ENCODE results near the gene CYB5B. TPM values are rescaled to one million over a fixed set of nuclear protein-coding genes. Genes with fewer than 3 reads are reported as not detected.

CYB5B gene
- total and polyA plus RNA-seq, 8 donors, result 101 to 119 (median 107) TPM

GRCh38 chr16:69481901-69482341 is 57.5 kb downstream of the CYB5B start:
- peak overlapping the region; percentile 70 to 81 for H3K27ac ChIP-seq
- peak in 1 of 2 donors; percentile 17 for TF ChIP-seq CTCF (IDR thresholded peaks at IDR 0.05)
- intact Hi-C loops (cut with DNase I), result no loop called here
- peaks cover 0 to 18% of the 10 kb centered on the region in 2 donors for H3K27me3 ChIP-seq
- no peaks in the 10 kb centered on the region for H3K9me3 ChIP-seq
- H3K4me1 ChIP-seq, result peaks cover 10 to 22% of the 10 kb centered on the region in 2 donors
- ATAC-seq (peak; percentile 97), DNase-seq (peak; percentile 78 to 93 (median 83))
- no peak overlapping the region for H3K4me3 ChIP-seq
- H3K36me3 ChIP-seq, result no peaks in the 10 kb centered on the region

- H3K4me1 ChIP-seq, result peaks cover 10 to 17% of the 10 kb centered on the region in 2 donors
- H3K27me3 ChIP-seq, result peaks cover 0 to 15% of the 10 kb centered on the region in 2 donors
- no peak for TF ChIP-seq CTCF (IDR thresholded peaks at IDR 0.05)
- intact Hi-C loops (cut with DNase I), result no loop called here
- no peak overlapping the region for H3K4me3 ChIP-seq
- H3K36me3 ChIP-seq, result no peaks in the 10 kb centered on the region
- no peaks in the 10 kb centered on the region for H3K9me3 ChIP-seq
- ATAC-seq (peak; percentile 68), DNase-seq (peak in 2 of 4 donors; percentile 32 to 54)
- H3K27ac ChIP-seq, result peak overlapping the region; percentile 70 to 81
These were observed 58.1 kb downstream of the CYB5B start for GRCh38 chr16:69482410-69482991.

GRCh38 chr16:69483611-69484010 is 59.2 kb downstream of the CYB5B start:
- Histone ChIP-seq H3K4me1 (peaks cover 10 to 13% of the 10 kb centered on the region in 2 donors), H3K9me3 (no peaks in the 10 kb centered on the region), H3K27me3 (peaks cover 0 to 15% of the 10 kb centered on the region in 2 donors), H3K4me3 (no peak overlapping the region), H3K36me3 (no peaks in the 10 kb centered on the region), H3K27ac (no peak overlapping the region)
- no peak for TF ChIP-seq CTCF (IDR thresholded peaks at IDR 0.05)
- DNase-seq (no peak), ATAC-seq (no peak)
- intact Hi-C loops (cut with DNase I), result no loop called here

GRCh38 chr16:69485361-69485760 is 60.9 kb downstream of the CYB5B start:
- intact Hi-C loops (cut with DNase I), result no loop called here
- TF ChIP-seq CTCF (IDR thresholded peaks at IDR 0.05), result no peak

GRCh38 chr16:69485816-69486215 is 61.4 kb downstream of the CYB5B start:
- Histone ChIP-seq H3K4me3 (no peak overlapping the region), H3K9me3 (no peaks in the 10 kb centered on the region), H3K4me1 (peaks cover 10 to 13% of the 10 kb centered on the region in 2 donors), H3K36me3 (no peaks in the 10 kb centered on the region), H3K27me3 (peaks cover 0 to 9% of the 10 kb centered on the region in 2 donors), H3K27ac (no peak overlapping the region)
- DNase-seq, result no peak
- no peak for TF ChIP-seq CTCF (IDR thresholded peaks at IDR 0.05)
- intact Hi-C loops (cut with DNase I), result no loop called here
- ATAC-seq, result no peak

More at GRCh38 chr16:69485361-69485760, 60.9 kb downstream of the CYB5B start:
- ATAC-seq (no peak), DNase-seq (no peak)
- no peak overlapping the region for H3K4me3 ChIP-seq
- H3K4me1 ChIP-seq, result peaks cover 10 to 13% of the 10 kb centered on the region in 2 donors
- no peaks in the 10 kb centered on the region for H3K9me3 ChIP-seq
- H3K36me3 ChIP-seq, result no peaks in the 10 kb centered on the region
- H3K27me3 ChIP-seq, result peaks cover 0 to 9% of the 10 kb centered on the region in 2 donors
- no peak overlapping the region for H3K27ac ChIP-seq
